GM18511 (cell line): ENCODE data around the gene OAS2.

Experiments
- ATAC-seq: cut with Tn5 transposase; IDR thresholded peaks from one replicate; pipeline ENCODE4 v1.9.1; 2021; ENCODE audit warnings: mild to moderate bottlenecking, moderate library complexity; ENCODE audit not compliant: unreplicated experiment

Gene OAS2

GRCh38 chr12:113007166-113007565 is 28.8 kb downstream of the OAS2 start:
- ATAC-seq, result no peak

GRCh38 chr12:113010701-113011100 is 32.4 kb downstream of the OAS2 start:
- ATAC-seq, result no peak

GRCh38 chr12:113014565-113014964 is 36.2 kb downstream of the OAS2 start:
- ATAC-seq, result no peak

GRCh38 chr12:113016796-113017195 is 38.5 kb downstream of the OAS2 start:
- ATAC-seq, result no peak

GRCh38 chr12:113019025-113019424 is 40.7 kb downstream of the OAS2 start:
- ATAC-seq, result no peak

- no peak for ATAC-seq
Observed at GRCh38 chr12:113021500-113021899, 43.2 kb downstream of the OAS2 start.

GRCh38 chr12:113022563-113023297 is 44.4 kb downstream of the OAS2 start:
- ATAC-seq, result no peak

GRCh38 chr12:113027726-113028125 is 49.4 kb downstream of the OAS2 start:
- ATAC-seq, result no peak

- no peak for ATAC-seq
Observed at GRCh38 chr12:113030875-113031525, 52.7 kb downstream of the OAS2 start.

- ATAC-seq, result no peak
Observed at GRCh38 chr12:113039911-113040445, 61.7 kb downstream of the OAS2 start.

GRCh38 chr12:113040722-113041171 is 62.4 kb downstream of the OAS2 start:
- no peak for ATAC-seq

- no peak for ATAC-seq
Observed at GRCh38 chr12:113041560-113041959, 63.2 kb downstream of the OAS2 start.

- no peak for ATAC-seq
Observed at GRCh38 chr12:113043240-113043639, 64.9 kb downstream of the OAS2 start.

- ATAC-seq, result no peak
Observed at GRCh38 chr12:113044516-113044915, 66.2 kb downstream of the OAS2 start.

- ATAC-seq, result no peak
Observed at GRCh38 chr12:113048716-113049127, 70.4 kb downstream of the OAS2 start.

GRCh38 chr12:113049976-113050742 is 71.8 kb downstream of the OAS2 start:
- no peak for ATAC-seq

GRCh38 chr12:113050795-113051194 is 72.5 kb downstream of the OAS2 start:
- no peak for ATAC-seq

GRCh38 chr12:113051759-113052158 is 73.4 kb downstream of the OAS2 start:
- ATAC-seq, result no peak

- no peak for ATAC-seq
Observed at GRCh38 chr12:113052326-113052725, 74.0 kb downstream of the OAS2 start.

GRCh38 chr12:113054948-113055486 is 76.7 kb downstream of the OAS2 start:
- ATAC-seq, result no peak
